ENCODE data around the gene GBE1.

GRCh38 chr3:81459733-81460132 lies 301.7 kb downstream of the GBE1 start:
- no peak for TF ChIP-seq EZH2 (IDR thresholded peaks at IDR 0.05)
- TF ChIP-seq CTCF (IDR thresholded peaks at IDR 0.05), result no peak
- no peak for TF ChIP-seq EZH2phosphoT487 (IDR thresholded peaks at IDR 0.05)

All from neural progenitor cell (in vitro differentiated cells).